Measurements from ENCODE around the gene MGAT4A. TPM values are rescaled to one million over a fixed set of nuclear protein-coding genes. Genes with fewer than 3 reads are reported as not detected.

MGAT4A gene
- total and polyA plus RNA-seq, 9 of the 15 experiments (the other 6 are each of a cell fraction or from before 2014, with no cell fraction given), result 0.03 to 0.53 (median 0.18) TPM; not detected in 2

DNA sequence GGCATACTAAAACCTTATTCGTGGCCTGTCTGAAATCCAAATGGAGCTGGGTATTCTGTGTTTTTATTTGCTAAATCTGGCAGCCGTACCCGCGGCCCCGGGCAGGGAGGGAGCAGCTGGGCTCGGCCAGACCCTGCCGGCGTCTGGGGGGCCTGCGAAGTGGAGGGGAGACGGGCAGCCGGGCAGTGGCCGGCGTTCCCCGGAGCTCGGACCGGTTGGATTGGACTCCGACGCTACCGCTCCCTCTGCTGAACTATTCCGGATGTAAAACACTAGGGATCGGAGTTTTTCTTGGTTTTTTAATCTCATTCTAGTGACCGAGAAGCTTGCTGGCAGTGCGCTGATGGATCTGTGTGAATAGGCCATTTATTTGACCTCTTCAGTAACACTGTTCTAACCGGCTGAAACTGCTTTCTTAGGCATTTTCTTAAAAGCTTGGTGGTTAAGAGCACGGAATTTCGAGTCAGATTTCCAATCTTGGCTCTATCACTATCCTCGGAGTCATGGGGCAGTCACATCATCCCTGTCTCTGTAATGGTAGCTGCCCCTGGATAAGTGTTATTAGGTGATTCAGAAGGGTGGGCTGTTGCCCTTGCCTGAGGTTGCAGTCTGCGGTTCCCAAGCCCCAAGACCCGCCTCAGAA lies 121.8 kb downstream of the MGAT4A start:
- Histone ChIP-seq H3K27ac (ENCODE audit: extremely low read depth, low read depth, low read length) (peak overlapping the region; percentile 90), H3K4me1 (replicated peaks in 1 of 2; ENCODE audit: control insufficient read depth in 2 of 2, insufficient read depth in 2 of 2, low read length in 2 of 2) (peaks cover 17 to 28% of the 10 kb centered on the region in 2 experiments), H3K4me3 (peak overlapping the region; percentile 99), H3K36me3 (ENCODE audit: control insufficient read depth, insufficient read depth, low read length) (peaks cover 61% of the 10 kb centered on the region), H2AFZ (ENCODE audit: low read depth, low read length) (peak overlapping the region; percentile 95), H3K27me3 (ENCODE audit: control insufficient read depth in 2 of 2, insufficient read depth in 2 of 2, low read length in 2 of 2) (no peaks in the 10 kb centered on the region), H3K4me2 (ENCODE audit: insufficient read depth, low read length) (peak overlapping the region; percentile 99), H3K9me3 (replicated peaks; ENCODE audit: control insufficient read depth, insufficient read depth, low read depth, low read length) (no peaks in the 10 kb centered on the region), H3K79me2 (ENCODE audit: control insufficient read depth, insufficient read depth, low read length) (peaks cover 64% of the 10 kb centered on the region), H3K9me1 (ENCODE audit: control insufficient read depth, insufficient read depth, low read length) (peaks cover 5% of the 10 kb centered on the region), H3K9ac (ENCODE audit: insufficient read depth in 1 of 2, low read depth in 2 of 2, low read length in 2 of 2) (peak overlapping the region; percentile 94 to 99), H4K20me1 (replicated peaks; ENCODE audit: control insufficient read depth, insufficient read depth, low read length) (no peaks in the 10 kb centered on the region; the same call in 1 of the 2 replicates)
- in situ Hi-C loops (cut with MboI), result no loop called here
- TSS peak; percentile 61 for BruUV-seq (replicated peaks)
- ChIA-PET CTCF (ENCODE audit: low intra/inter-chr PET ratio) (interaction anchor here (0.5 kb wide), 1 partner anchor 228 kb away, joined by 5 read pairs; no protein-coding TSS in a partner anchor), POLR2A (interaction anchor here (0.6 to 1.1 kb wide), 7 partner anchors 8 to 802 kb away, joined by 3 to 7 read pairs (median 3); no protein-coding TSS in a partner anchor)
- DNase-seq (ENCODE audit: extremely low read depth in 1 of 4, low spot score in 3 of 4) (peak; percentile 19 to 42 (median 36)), FAIRE-seq (no peak), ATAC-seq (peak; percentile 47)
- intact Hi-C loops (cut with micrococcal nuclease), result no loop called here
- WGBS (ENCODE audit: insufficient coverage, low coverage, missing lambda C conversion rate), result 1% methylated on average over 29 of the region's 29 CpGs
- TF ChIP-seq U2AF1 (optimal IDR thresholded peaks at IDR 0.05; ENCODE audit: low read depth, low read length) (no peak), NELFE (IDR thresholded peaks at IDR 0.05; ENCODE audit: insufficient read depth, insufficient read length) (no peak), CCAR2 (IDR thresholded peaks at IDR 0.05; ENCODE audit: low read depth, low read length) (no peak), NONO (IDR thresholded peaks at IDR 0.05; ENCODE audit: low read depth in 2 of 2, low read length in 1 of 2) (no peak), RAD51 (IDR thresholded peaks at IDR 0.05; ENCODE audit: borderline replicate concordance, low read depth) (no peak), ETV1 (tag; conservative IDR thresholded peaks at IDR 0.05; ENCODE audit: low read depth) (peak; percentile 60), MAFF (IDR thresholded peaks at IDR 0.05; ENCODE audit: low read length) (no peak), ELK1 (CRISPR knock-in tag; IDR thresholded peaks at IDR 0.05) (no peak)
- TF ChIP-seq, protein P1, sequence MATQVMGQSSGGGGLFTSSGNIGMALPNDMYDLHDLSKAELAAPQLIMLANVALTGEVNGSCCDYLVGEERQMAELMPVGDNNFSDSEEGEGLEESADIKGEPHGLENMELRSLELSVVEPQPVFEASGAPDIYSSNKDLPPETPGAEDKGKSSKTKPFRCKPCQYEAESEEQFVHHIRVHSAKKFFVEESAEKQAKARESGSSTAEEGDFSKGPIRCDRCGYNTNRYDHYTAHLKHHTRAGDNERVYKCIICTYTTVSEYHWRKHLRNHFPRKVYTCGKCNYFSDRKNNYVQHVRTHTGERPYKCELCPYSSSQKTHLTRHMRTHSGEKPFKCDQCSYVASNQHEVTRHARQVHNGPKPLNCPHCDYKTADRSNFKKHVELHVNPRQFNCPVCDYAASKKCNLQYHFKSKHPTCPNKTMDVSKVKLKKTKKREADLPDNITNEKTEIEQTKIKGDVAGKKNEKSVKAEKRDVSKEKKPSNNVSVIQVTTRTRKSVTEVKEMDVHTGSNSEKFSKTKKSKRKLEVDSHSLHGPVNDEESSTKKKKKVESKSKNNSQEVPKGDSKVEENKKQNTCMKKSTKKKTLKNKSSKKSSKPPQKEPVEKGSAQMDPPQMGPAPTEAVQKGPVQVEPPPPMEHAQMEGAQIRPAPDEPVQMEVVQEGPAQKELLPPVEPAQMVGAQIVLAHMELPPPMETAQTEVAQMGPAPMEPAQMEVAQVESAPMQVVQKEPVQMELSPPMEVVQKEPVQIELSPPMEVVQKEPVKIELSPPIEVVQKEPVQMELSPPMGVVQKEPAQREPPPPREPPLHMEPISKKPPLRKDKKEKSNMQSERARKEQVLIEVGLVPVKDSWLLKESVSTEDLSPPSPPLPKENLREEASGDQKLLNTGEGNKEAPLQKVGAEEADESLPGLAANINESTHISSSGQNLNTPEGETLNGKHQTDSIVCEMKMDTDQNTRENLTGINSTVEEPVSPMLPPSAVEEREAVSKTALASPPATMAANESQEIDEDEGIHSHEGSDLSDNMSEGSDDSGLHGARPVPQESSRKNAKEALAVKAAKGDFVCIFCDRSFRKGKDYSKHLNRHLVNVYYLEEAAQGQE (IDR thresholded peaks at IDR 0.05; ENCODE audit: borderline replicate concordance), result peak; percentile 59; the same call in 1 of the 2 replicates
- TF ChIP-seq, protein P1 (CRISPR knock-in tag; IDR thresholded peaks at IDR 0.05; ENCODE audit: low read depth), result no peak
- TF ChIP-seq, protein P2, sequence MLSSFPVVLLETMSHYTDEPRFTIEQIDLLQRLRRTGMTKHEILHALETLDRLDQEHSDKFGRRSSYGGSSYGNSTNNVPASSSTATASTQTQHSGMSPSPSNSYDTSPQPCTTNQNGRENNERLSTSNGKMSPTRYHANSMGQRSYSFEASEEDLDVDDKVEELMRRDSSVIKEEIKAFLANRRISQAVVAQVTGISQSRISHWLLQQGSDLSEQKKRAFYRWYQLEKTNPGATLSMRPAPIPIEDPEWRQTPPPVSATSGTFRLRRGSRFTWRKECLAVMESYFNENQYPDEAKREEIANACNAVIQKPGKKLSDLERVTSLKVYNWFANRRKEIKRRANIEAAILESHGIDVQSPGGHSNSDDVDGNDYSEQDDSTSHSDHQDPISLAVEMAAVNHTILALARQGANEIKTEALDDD (IDR thresholded peaks at IDR 0.05), result 0 out of 2 replicates have a peak, but pooled peaks have one; percentile 9

All from K562 (cell line).